Vagina (tissue), 2 donors: ENCODE data around the gene MEIOSIN. TPM values are rescaled to one million over a fixed set of nuclear protein-coding genes. Genes with fewer than 3 reads are reported as not detected.

Experiments used
- DNase-seq, 2 donors: peaks; one replicate each; pipeline ENCODE4 v3.0.0-alpha.2; 2017; ENCODE audit errors: extremely low spot score in 2 of 2
- H3K27ac ChIP-seq: fragments of 200-600 bp; sonication (generic); one replicate; pipeline ENCODE4 v1.5.1; 2019
- H3K27me3 ChIP-seq: fragments of 200-600 bp; sonication (generic); one replicate; pipeline ENCODE4 v1.5.1; 2019
- H3K36me3 ChIP-seq, 2 donors: fragments of 200-600 bp; sonication (generic); one replicate each; pipeline ENCODE4 v1.5.1; 2017 to 2019
- H3K4me1 ChIP-seq: fragments of 200-600 bp; sonication (generic); one replicate; pipeline ENCODE4 v1.5.1; 2019
- H3K4me3 ChIP-seq, 2 donors: fragments of 200-600 bp; sonication (generic); 1 replicate in 1 of 2; 2 replicates in 1 of 2; pipeline ENCODE4 v1.5.1; 2016 to 2019
- H3K9me3 ChIP-seq: fragments of 200-600 bp; sonication (generic); one replicate; pipeline ENCODE4 v1.5.1; 2019
- POLR2A ChIP-seq, 2 donors: fragments of 450-650 bp; IDR thresholded peaks; one replicate each; pipeline ENCODE4 v1.6.1; 2017; ENCODE audit warnings: antibody characterized with exemption in 2 of 2, mild to moderate bottlenecking in 2 of 2, moderate library complexity in 2 of 2
- POLR2AphosphoS5 ChIP-seq, 2 donors: sonication (generic); formaldehyde crosslinking; IDR thresholded peaks; one replicate each; pipeline ENCODE4 v1.9.0; 2017; ENCODE audit warnings: antibody characterized with exemption in 2 of 2, mild to moderate bottlenecking in 2 of 2, low read depth in 1 of 2; ENCODE audit not compliant: insufficient read depth in 1 of 2
- intact Hi-C: fragments of 100-400 bp; cut with DNase I; formaldehyde crosslinking; loops from one replicate; pipeline ENCODE4 v1.15.1; 2023
- total RNA-seq: library from RNA; depleted of rRNA; stranded (reverse); fragments of >200 nt; gene quantifications from one replicate; pipeline ENCODE4 v1.2.3, GENCODE V29; 2016
- TF ChIP-seq, protein P1 (sequence below), 3 experiments: fragments of 450-650 bp in 2 of 3; fragments of 200-600 bp in 1 of 3; sonication (generic) in 1 of 3; IDR thresholded peaks; one replicate each; pipeline ENCODE4 v1.5.1; 2017 to 2019; ENCODE audit warnings: antibody characterized with exemption in 3 of 3, mild to moderate bottlenecking in 2 of 3, moderate library complexity in 2 of 3

Gene MEIOSIN
- total RNA-seq, 1 donor from 2014 or later, result not detected

- DNase-seq, result no peak
- H3K36me3 ChIP-seq, result peaks cover 0 to 22% of the 10 kb centered on the region in 2 donors
Observed at GRCh38 chr19:45773384-45773783, 40.1 kb downstream of the MEIOSIN start.

DNA sequence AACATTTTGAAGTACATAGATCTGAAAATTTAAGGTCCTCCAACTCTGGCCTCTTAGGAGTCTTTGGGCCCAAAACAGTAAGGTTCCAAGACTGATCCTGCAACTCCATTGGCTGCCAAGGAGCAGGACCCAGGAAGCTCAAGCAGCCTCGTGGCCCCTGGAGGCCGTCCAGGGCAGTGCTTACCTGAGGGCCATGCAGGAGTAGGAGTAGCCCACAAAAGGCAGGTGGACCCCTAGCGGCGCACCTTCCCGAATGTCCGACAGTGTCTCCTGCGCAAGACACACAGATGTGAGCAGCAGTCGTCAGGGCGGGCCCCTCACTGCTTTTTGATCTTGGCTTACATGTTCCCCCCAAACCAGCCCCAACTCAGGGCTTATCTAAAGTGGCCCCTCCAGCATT is 41.5 kb downstream of the MEIOSIN start:
- Histone ChIP-seq H3K27me3 (no peaks in the 10 kb centered on the region), H3K27ac (no peak overlapping the region), H3K4me1 (peaks cover 29% of the 10 kb centered on the region), H3K9me3 (no peaks in the 10 kb centered on the region), H3K4me3 (no peak overlapping the region), H3K36me3 (peaks cover 0 to 23% of the 10 kb centered on the region in 2 donors)
- DNase-seq, result no peak
- intact Hi-C loops, result no loop called here
- TF ChIP-seq, protein P1, sequence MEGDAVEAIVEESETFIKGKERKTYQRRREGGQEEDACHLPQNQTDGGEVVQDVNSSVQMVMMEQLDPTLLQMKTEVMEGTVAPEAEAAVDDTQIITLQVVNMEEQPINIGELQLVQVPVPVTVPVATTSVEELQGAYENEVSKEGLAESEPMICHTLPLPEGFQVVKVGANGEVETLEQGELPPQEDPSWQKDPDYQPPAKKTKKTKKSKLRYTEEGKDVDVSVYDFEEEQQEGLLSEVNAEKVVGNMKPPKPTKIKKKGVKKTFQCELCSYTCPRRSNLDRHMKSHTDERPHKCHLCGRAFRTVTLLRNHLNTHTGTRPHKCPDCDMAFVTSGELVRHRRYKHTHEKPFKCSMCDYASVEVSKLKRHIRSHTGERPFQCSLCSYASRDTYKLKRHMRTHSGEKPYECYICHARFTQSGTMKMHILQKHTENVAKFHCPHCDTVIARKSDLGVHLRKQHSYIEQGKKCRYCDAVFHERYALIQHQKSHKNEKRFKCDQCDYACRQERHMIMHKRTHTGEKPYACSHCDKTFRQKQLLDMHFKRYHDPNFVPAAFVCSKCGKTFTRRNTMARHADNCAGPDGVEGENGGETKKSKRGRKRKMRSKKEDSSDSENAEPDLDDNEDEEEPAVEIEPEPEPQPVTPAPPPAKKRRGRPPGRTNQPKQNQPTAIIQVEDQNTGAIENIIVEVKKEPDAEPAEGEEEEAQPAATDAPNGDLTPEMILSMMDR (IDR thresholded peaks at IDR 0.05), result no peak
- no peak for TF ChIP-seq POLR2AphosphoS5 (IDR thresholded peaks at IDR 0.05; ENCODE audit: insufficient read depth in 1 of 2, low read depth in 1 of 2)
- no peak for TF ChIP-seq POLR2A (IDR thresholded peaks at IDR 0.05)

More at GRCh38 chr19:45773384-45773783, 40.1 kb downstream of the MEIOSIN start:
- Histone ChIP-seq H3K9me3 (no peaks in the 10 kb centered on the region), H3K27ac (no peak overlapping the region), H3K4me1 (peaks cover 15% of the 10 kb centered on the region), H3K4me3 (no peak overlapping the region), H3K27me3 (no peaks in the 10 kb centered on the region)
- TF ChIP-seq, protein P1 (IDR thresholded peaks at IDR 0.05), result no peak
- TF ChIP-seq POLR2A (IDR thresholded peaks at IDR 0.05) (no peak), POLR2AphosphoS5 (IDR thresholded peaks at IDR 0.05; ENCODE audit: insufficient read depth in 1 of 2, low read depth in 1 of 2) (no peak)
- intact Hi-C loops, result no loop called here

DNA sequence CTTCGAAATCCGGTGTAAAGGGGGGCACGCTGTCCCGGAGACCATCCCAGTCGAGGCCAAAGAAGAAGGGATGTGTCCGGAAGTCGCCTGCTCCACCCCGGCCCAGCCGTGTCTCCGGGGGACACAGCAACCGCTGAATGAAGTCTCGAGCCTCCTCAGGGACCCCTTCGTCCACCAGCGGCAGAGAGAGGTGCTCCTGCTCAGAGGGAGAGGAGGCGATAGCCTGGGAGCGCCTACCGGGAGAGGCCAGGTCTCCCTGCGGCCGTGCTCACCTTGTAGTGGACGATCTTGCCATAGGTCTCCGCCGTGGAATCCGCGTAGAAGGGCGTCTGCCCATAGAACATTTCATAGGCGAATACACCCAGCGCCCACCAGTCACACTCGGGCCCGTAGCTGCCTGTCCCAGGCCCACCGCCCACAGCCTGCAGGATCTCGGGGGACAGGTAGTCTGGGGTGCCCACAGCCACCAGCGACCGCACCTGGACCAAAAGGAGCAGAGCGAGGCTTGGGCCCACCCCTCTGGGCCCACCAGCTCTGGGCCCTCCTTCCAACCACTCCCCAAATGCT is 44.2 kb downstream of the MEIOSIN start:
- peaks cover 43% of the 10 kb centered on the region for H3K4me1 ChIP-seq
- DNase-seq, result no peak
- no peak overlapping the region for H3K27ac ChIP-seq
- peaks cover 0 to 23% of the 10 kb centered on the region in 2 donors for H3K36me3 ChIP-seq
- no peak overlapping the region for H3K4me3 ChIP-seq
- TF ChIP-seq POLR2A (IDR thresholded peaks at IDR 0.05) (no peak), POLR2AphosphoS5 (IDR thresholded peaks at IDR 0.05; ENCODE audit: insufficient read depth in 1 of 2, low read depth in 1 of 2) (no peak)
- TF ChIP-seq, protein P1 (IDR thresholded peaks at IDR 0.05), result no peak
- no peaks in the 10 kb centered on the region for H3K27me3 ChIP-seq
- no peaks in the 10 kb centered on the region for H3K9me3 ChIP-seq
- intact Hi-C loops, result no loop called here

DNA sequence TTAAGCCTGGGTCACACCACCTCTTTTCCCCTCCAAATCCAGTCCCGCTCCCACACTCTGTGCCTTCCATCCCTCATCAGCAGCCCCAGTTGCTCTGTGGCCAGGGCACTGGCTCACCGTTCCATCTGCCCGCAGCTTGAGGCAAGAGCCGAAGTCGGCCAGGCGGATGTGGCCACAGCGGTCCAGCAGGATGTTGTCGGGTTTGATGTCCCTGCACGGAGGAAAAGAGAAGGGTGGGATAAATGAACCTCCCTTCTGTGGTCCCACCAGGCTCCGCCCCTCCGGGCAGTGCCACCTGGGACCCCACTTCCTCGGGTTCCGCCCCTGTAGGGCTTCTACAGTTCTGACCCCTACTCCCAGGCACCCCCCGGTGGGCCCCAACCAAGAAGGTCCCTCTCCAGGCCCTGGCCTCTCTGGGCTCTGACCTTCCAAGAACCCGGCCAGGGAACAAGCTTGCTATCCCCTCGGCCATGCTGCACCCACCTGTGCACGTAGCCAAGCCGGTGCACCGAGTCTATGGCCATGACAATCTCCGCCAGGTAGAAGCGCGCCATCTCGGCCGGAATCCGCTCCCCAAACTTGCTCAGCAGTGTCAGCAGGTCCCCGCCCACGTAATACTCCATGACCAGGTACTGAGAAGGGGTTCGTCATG is 44.9 kb downstream of the MEIOSIN start:
- peaks cover 50% of the 10 kb centered on the region for H3K4me1 ChIP-seq
- H3K36me3 ChIP-seq, result peaks cover 0 to 23% of the 10 kb centered on the region in 2 donors
- TF ChIP-seq POLR2A (IDR thresholded peaks at IDR 0.05) (no peak), POLR2AphosphoS5 (IDR thresholded peaks at IDR 0.05; ENCODE audit: insufficient read depth in 1 of 2, low read depth in 1 of 2) (no peak)
- TF ChIP-seq, protein P1 (IDR thresholded peaks at IDR 0.05), result no peak
- DNase-seq, result no peak
- H3K4me3 ChIP-seq, result no peak overlapping the region
- H3K9me3 ChIP-seq, result no peaks in the 10 kb centered on the region
- no peak overlapping the region for H3K27ac ChIP-seq
- H3K27me3 ChIP-seq, result no peaks in the 10 kb centered on the region
- intact Hi-C loops, result no loop called here
